ENCODE results near the gene VEZT. TPM values are rescaled to one million over a fixed set of nuclear protein-coding genes. Genes with fewer than 3 reads are reported as not detected.
"Not testable (repeated sequence)": the region's sequence is repeated elsewhere in the genome, so short reads cannot be mapped to it uniquely, and the experiment has no call there.

Gene VEZT
- total RNA-seq, 2 experiments from 2014 or later: 52.0 to 55.6 TPM

DNA sequence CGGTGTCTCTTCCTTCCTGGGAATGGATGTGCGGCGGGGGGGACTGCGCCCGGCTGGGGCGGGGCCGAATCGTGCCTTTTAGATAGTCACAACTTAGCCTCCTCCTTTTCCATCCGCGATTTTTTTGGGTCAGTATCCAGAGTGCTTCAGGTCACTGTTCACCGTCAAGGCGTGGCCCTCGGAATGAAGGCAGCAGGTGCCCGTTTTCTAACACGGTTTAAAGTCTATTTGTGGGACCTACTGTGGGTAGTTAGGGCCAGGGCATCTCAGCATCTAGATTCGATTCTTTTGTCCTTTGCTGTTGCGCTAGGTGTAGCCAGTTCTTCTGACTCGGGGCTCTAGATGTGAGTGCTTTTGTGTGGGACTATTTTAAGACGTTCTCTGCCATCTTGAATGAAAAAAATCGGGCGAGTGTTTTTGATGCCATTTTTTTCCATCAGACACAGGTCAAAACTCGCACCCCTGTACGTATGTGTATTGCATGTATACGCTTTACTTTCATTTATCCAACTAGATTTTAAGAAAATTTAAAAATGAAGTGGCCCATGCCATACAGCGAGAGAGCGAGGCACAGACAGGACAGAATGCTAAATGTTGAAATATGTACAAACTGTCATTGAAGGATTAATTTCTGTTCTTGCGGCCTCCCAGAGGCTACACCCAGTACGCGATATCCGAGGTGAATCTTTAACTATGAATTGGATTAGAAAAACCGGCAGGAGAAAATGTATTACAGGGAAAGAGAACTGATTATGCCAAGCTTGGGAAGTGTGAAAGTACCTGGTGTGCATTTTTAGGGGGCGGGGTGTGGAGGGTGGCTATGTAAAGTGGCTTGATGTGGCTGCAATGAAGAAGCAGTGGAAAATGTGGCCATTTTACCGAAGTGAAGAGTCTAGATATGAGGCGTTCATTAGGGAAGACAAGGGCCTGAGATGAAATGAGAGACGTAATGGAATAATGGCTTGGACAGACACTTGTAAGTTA, 835 bp downstream of the VEZT start:
- ChIA-PET CTCF (interaction anchor here (0.9 kb wide), 2 partner anchors 102 to 255 kb away, joined by 3 to 4 read pairs; partner anchors contain the start of gene METAP2), POLR2A (interaction anchor here (0.9 to 1.5 kb wide), 2 partner anchors 255 to 256 kb away, joined by 4 to 9 read pairs; partner anchors contain the start of gene METAP2)

DNA sequence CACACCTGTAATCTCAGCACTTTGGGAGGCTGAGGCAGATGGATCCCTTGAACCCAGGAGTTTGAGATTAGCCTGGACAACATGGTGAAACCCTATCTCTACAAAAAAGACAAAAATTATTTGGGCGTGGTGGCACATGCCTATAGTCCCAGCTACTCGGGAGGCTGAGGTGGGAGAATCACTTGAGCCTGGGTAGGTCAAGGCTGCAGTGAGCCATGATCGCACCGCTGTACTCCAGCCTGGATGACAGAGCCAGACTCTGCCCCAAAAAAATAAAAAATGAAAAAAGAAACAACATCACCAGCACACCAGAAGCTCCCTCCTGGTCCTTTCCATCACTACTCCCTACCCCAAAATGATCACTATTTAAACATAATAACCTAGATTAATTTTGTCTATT, 2.6 kb downstream of the VEZT start:
- POLR2A ChIA-PET: no interaction called here
- CTCF ChIA-PET: no interaction called here

DNA sequence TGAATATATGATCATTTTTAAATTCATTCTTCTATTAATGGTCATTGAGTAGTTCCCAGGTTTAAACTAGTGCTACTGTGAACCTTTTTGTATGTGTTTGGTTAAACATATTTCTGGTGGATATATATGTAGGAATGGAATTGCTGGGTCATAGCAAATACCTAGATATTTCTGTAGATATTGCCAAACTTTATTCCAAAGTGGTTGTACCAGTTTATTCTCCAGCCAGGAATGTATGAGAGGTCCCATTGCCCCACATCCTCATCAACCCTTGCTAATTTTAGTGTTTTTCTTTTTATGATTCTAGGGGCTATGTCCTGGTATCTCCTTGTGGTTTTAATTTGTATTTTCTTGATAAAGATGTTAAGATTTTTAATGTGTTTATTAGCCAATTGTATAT, 3.1 kb downstream of the VEZT start:
- CTCF ChIA-PET: no interaction called here
- POLR2A ChIA-PET: no interaction called here

DNA sequence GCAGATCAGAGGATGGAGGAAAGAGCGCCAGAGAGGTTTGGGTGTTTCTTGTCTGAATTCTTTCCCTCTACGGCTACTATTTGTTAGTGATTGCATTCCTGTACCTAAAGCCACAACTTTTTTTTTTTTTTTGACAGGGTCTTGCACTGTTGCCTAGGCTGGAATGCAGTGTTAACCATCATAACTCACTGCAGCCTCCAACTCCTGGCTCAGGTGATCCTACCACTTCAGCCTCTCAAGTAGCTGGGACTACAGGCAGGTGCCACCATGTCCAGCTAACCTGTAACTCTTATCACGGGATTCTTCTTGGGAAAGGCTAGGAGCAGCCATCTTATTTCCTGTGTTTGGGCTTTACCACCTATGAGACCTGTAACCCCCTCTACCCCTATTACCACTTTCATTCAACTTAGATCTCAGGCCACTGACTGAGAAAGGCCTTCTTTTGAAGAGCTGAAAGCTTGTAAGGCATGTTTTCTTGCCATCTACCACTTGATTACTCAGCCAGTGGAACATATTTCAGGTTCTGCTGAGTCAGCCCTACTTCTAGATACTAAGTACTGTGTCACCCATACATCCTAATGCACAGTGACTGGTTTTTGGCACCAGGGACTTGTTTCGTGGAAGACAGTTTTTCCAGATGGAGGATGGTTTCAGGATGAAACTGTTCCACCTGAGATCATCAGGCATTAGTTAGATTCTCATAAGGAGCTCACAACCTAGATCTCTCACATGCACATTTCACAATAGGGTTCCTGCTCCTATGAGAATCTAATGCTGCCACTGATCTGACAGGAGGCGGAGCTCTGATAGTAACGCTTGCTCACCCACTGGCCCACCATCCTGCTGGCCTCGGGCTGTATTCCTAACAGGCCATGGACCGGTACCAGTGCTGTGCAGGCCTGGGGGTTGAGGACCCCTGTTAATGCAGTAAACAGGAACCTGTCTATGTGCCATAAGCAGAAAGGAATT, 6.9 kb downstream of the VEZT start:
- ChIA-PET POLR2A (no interaction called here), CTCF (no interaction called here)

DNA sequence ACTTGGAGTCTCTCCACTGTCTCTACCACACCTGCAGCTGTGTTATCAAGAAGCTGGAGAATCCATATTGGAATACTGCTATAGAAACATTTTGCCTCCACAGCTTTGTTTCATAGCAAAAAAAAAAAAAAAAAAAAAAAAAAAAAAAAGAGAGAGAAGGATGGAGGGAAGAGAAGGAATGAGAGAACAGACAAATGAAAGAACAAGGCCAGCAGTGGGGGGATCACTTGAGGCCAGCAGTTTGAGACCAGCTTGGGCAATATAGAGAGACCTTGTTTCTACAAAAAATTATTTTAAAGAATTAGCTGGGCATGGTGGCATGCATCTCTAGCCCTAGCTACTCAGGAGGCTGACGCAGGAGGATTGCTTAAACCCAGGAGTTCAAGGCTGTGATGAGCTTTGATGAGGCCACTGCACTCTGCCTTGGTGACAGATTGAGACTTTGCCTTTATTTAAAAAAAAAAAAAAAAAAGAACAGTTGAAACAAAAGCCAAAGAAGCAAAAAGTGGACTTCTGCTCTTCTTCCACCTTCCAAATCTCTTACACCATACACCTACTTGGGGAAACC, 8.1 kb downstream of the VEZT start:
- ChIA-PET CTCF (interaction anchor here (1.0 kb wide), 1 partner anchor 108 kb away, joined by 3 read pairs; no protein-coding TSS in a partner anchor), POLR2A (interaction anchor here (0.7 kb wide), 3 partner anchors 69 to 1124 kb away, joined by 3 to 8 read pairs (median 5); no protein-coding TSS in a partner anchor)

DNA sequence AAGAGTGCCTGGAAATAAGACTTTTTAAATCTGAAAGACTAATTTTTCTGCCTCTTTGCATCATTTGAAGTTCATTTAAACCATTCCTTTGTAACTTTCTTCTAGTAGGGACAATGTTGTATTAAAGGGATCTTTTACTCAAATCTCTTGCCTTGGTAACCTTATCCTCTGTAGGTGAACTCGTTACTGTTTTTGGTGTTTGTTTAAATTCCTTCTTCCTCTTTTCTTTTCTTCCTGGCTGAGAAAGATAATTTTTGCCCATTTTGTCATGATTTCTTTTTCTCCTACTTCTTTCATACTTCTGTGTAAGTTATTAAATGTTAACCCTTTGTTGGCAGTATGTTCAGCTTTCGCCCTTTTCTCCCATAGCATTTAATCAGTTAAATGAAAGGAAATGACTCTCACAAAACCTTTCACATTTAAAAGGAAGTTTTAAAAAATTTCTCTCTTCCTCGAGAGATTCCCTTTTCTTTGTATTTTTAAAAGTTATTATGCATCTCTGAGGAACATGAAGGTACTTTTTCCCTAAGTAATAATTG, 10.3 kb downstream of the VEZT start:
- ChIA-PET POLR2A (no interaction called here), CTCF (no interaction called here)

DNA sequence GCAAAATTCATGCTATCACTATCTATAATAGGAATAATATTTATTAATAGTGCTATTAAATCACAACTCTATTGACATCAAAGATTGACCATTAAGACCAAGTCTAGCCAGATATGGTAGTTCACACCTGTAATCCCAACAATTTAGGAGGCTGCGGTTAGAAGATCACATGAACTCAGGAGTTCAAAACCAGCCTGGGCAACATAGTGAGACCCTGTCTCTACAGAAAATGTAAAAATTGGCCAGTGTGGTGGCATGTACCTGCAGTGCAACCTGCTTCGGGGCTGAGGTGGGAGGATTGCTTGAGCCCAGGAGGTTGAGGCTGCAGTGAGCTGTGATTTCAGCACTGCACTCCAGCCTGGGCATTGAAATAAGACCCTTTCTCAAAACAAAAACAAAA, 11.0 kb downstream of the VEZT start:
- POLR2A ChIA-PET: no interaction called here

DNA sequence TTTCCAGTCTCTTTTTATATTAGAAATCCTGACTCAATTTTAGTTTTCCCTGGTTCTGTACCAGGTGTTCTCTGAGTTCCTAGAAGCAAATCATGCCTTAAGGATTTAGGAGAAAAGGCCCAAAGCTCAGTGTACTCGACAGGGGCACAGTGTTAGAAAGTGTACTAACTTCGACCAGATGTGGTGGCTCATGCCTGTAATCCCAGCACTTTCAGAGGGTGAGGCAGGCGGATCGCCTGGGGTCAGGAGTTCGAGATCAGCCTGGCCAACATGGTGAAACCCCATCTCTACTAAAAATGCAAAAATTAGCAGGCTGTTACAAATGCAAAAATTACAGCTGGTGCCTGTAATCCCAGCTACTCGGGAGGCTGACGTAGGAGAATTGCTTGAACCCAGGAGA, 12.0 kb downstream of the VEZT start:
- ChIA-PET CTCF (no interaction called here), POLR2A (no interaction called here)

More for the DNA sequence above, 11.0 kb downstream of the VEZT start:
- CTCF ChIA-PET: no interaction called here

DNA sequence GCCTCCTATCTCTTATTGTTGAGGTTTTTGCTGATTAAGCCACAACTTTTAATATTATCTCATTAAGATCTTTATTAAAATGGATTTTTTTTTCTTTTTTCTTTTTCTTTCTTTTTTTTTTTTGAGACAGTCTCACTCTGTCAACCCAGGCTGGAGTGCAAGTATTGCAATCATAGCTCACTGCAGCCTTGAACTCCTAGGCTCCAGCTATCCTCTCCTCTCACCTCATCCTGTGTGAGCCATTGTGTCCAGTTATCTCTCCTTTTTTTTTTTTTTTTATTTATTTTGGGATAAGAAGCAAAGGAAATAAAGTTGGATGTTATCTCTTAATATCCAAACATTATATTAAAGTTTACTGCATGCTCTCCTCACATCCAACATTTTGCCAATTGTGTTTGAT, 12.7 kb downstream of the VEZT start:
- ChIA-PET POLR2A (no interaction called here), CTCF (interaction anchor here (0.7 kb wide), 1 partner anchor 113 kb away, joined by 3 read pairs; no protein-coding TSS in a partner anchor)

DNA sequence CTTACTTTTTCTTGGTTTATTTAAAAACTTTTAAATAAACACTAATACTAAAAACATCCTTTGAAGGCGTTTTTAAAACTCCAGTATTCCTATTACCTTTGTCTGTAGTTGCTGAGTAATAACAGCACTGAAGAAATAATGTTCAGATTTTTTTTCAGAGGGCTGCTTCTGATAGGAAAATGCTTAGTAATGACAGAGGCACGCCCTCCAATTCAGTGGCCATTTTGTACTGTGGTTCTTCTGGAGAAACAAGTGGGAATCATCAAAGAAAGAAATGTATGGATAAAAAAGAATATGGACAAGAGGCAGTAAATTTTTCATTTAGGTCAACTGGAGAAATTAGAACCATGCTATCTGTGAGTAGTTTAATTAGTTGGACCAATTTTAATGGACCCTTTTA, 13.6 kb downstream of the VEZT start:
- ChIA-PET CTCF (interaction anchor here (0.7 kb wide), 1 partner anchor 114 kb away, joined by 3 read pairs; no protein-coding TSS in a partner anchor), POLR2A (no interaction called here)

DNA sequence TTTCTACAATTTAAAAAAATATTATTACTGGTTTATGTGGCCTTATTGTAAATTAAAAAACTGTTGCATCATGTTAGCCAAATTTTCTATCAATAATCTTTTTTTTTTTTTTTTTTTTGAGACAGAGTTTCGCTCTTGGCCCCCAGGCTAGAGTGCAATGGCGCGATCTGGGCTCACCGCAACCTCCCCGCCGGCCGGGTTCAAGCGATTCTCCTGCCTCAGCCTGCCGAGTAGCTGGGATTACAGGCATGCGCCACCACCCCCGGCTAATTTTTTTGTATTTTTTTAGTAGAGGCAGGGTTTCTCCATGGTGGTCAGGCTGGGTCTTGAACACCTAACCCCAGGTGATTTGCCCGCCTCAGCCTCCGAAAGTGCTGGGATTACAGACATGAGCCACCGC, 16.6 kb downstream of the VEZT start:
- CTCF ChIA-PET, POLR2A ChIA-PET: not testable (repeated sequence)

DNA sequence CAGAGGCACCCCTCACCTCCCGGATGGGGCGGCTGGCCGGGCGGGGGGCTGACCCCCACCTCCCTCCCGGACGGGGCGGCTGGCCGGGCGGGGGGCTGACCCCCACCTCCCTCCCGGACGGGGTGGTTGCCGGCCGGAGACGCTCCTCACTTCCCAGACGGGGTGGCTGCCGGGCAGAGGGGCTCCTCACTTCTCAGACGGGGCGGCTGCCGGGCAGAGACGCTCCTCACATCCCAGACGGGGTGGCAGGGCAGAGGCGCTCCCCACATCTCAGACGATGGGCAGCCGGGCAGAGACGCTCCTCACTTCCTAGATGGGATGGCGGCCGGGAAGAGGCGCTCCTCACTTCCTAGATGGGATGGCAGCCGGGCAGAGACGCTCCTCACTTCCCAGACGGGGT, 18.0 kb downstream of the VEZT start:
- CTCF ChIA-PET, POLR2A ChIA-PET: not testable (repeated sequence)

DNA sequence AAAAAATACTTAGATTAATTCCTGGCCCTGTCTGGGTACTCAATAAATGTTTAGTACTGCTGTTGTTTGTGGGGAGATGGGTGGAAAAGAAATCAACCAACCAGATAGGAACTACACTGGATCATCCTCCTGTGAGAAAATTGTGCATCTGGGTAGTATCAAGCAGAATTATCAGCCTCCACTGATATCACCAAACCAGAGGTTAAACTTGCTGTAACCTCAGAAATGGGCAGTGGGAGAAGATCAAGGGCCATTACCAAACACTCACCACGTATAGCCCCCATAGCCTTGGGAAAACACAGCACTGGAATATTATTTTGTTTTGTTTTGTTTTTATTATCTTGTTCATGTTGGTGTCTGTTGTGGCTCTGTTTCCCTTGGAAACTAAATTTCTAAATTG, 19.7 kb downstream of the VEZT start:
- ChIA-PET CTCF (no interaction called here), POLR2A (no interaction called here)

DNA sequence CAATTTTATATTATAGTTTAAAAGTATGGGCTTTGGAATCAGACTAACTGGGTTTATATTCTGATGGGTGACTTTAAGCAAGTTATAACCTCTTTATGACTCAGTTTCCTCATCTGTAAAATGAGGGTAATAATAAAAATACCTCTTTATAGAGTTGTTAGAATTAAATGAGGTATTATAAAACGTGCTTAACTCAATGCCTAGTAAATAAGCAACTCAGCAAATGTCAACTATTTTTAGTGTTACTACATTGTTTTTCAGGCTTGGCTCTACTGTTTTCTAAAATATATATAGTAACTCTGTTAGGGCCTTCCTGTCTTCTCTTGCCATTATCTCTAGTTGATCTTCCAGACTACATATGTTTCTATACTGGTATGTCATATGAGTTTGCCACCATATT, 20.5 kb downstream of the VEZT start:
- ChIA-PET POLR2A (no interaction called here), CTCF (no interaction called here)

DNA sequence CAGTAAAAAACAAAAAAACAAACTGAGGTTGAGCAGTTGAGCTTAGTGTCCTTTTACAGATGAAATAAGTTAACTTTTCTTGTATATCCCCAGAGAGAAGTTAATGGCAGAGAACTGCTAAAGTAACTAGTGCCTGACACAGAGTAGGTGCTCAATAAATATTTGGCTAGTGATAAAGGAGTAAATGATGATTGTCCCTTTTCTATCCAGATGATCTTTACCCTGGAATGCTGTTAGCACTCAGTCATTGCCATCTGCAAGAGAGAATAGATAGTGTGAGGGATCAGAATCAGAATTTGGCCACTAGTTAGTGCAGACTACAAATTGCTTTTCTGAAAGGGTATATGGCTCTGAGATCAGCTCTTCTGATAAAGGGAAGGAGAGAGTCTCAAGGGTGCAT, 21.6 kb downstream of the VEZT start:
- ChIA-PET POLR2A (no interaction called here), CTCF (no interaction called here)

DNA sequence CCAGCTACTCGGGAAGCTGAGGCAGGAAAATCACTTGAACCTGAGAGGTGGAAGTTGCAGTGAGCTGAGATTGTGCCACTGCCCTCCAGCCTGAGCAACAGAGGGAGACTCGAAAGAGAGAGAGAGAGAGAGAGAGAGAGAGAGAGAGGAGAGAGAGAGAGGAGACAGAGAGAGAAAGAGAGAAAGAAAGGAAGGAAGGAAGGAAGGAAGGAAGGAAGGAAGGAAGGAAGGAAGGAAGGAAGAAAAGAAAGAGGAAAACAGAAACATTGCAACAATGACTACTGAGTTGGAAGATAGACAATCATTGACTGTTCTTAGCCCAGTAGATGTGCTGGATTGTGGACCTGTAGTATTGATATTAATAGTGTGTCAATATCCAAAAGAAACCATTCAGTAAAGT, 22.2 kb downstream of the VEZT start:
- CTCF ChIA-PET, POLR2A ChIA-PET: not testable (repeated sequence)

DNA sequence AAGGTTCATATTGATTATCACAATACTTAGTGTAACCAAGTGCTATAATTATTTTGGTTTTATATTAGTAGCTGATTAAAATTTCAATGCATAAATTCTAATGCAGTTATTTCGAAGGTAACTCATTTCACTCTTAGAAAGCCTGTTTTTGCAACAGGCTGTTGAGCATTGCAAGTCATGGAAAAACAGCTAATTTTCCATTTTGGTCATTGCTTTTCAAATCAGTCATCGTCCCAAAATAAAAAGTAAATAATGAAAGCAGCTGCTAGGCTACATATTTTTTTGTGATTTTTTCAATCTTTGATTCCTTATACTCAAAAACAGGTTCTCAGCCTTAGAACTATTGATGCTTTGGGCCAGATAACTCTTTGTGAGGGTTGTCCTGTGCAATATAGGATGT, 22.9 kb downstream of the VEZT start:
- ChIA-PET CTCF (no interaction called here), POLR2A (no interaction called here)

DNA sequence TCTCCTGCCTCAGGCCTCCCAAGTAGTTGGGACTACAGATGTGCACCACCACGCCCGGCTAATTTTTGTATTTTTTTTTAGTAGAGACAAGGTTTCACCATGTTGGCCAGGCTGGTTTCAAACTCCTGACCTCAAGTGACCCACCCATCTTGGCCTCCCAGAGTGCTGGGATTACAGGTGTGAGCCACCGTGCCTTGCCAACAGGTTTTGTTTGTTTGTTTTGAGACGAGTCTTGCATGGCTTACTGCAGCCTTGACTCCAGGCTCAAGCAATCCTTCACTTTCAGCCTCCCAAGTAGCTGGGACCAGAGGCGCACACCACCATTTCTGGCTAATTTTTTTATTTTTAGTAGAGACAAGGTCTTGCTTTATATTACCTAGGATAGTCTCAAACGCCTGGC, 23.5 kb downstream of the VEZT start:
- POLR2A ChIA-PET, CTCF ChIA-PET: not testable (repeated sequence)

DNA sequence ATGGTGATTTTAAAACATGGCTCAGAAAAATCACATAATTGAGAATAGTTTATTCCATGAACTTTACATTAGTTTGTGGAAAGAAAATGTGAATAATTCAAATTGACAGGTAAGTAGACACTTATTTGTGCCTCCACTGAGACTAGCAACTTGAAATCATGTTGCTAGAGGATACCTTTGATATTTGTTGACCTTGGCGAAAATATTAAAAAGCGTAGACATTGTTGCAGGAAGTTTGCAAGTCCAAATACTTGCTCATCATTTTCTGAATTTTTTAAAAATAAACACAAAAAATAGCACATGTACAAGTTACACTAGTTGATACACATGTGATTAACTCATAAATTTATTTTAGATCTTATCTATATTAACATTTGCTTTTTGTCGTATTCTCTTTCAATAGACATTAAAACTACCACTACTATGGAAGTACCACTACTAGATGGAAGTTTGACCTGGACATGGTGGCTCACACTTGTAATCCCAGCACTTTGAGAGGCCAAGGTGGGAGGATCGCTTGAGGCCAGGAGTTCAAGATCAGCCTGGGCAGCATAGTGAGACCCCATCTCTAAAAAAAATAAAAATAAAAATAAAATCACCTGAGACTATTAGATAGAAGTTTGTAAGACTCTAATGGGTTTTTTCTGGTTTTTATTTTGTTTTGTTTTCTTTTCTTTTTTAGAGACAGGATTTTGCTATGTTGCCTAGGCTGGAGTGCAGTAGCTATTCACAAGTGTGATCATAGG, 24.3 kb downstream of the VEZT start:
- CTCF ChIA-PET: no interaction called here
- POLR2A ChIA-PET: no interaction called here
